ENCODE data around the gene ARL5C. TPM values are rescaled to one million over a fixed set of nuclear protein-coding genes. Genes with fewer than 3 reads are reported as not detected.

The ARL5C gene
- polyA plus RNA-seq, 1 donor (not counting 4 experiments of a cell fraction or from before 2014, with no cell fraction given): not detected

DNA sequence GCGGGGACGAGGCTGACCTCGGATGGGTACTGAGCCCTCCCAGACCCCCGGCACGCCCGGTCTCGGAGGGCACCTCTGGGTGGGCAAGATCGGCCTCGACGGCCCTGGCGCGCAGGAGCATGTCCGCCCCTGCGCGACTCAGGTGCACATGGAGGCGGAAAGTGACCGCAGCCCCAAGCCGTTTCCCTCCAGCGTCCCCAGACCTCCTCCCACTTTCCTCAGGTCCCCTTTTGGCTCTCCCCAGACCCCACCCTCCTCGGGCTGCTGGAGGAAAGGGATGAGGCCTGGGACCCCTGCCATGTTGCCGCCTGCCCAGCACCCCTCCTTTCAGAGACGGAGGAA is 44.1 kb upstream of the ARL5C start:
- Histone ChIP-seq H3K4me2 (ENCODE audit: control insufficient read depth, extremely low read depth, insufficient read depth, low read depth, low read length) (peak overlapping the region; percentile 6), H3K9me3 (ENCODE audit: control insufficient read depth, low read depth, low read length) (no peaks in the 10 kb centered on the region), H3K9me1 (ENCODE audit: control insufficient read depth, extremely low read depth, insufficient read depth, low read length) (no peaks in the 10 kb centered on the region), H3K79me2 (ENCODE audit: control insufficient read depth, insufficient read depth, low read length) (no peaks in the 10 kb centered on the region), H3K27me3 (ENCODE audit: control insufficient read depth, extremely low read depth, insufficient read depth, low read length) (peaks cover 44% of the 10 kb centered on the region), H3K4me1 (ENCODE audit: control insufficient read depth, extremely low read depth, insufficient read depth, low read length) (peaks cover 10% of the 10 kb centered on the region), H3K27ac (ENCODE audit: control insufficient read depth, insufficient read depth, low read length) (no peak overlapping the region), H3K9ac (ENCODE audit: control insufficient read depth, extremely low read depth, insufficient read depth, low read length) (peak overlapping the region; percentile 28), H4K20me1 (ENCODE audit: control insufficient read depth, extremely low read depth, insufficient read depth, low read length) (no peaks in the 10 kb centered on the region), H3K4me3 (ENCODE audit: control insufficient read depth in 2 of 3, extremely low read depth in 1 of 3, insufficient read depth in 2 of 3, low read depth in 1 of 3, low read length in 3 of 3) (no peak overlapping the region), H2AFZ (ENCODE audit: control insufficient read depth, low read length) (peak overlapping the region; percentile 26), H3K36me3 (ENCODE audit: control insufficient read depth in 2 of 2, extremely low read depth in 1 of 2, insufficient read depth in 2 of 2, low read length in 2 of 2) (peaks cover 0 to under 1% of the 10 kb centered on the region in 2 experiments)
- dilution Hi-C loops (cut with MboI; ENCODE audit: extremely low pct_ligation_motif_present, low sequenced_read_pairs): no loop called here
- FAIRE-seq: no peak
- no peak for DNase-seq (ENCODE audit: low read depth, low spot score)
- TF ChIP-seq, protein P1, sequence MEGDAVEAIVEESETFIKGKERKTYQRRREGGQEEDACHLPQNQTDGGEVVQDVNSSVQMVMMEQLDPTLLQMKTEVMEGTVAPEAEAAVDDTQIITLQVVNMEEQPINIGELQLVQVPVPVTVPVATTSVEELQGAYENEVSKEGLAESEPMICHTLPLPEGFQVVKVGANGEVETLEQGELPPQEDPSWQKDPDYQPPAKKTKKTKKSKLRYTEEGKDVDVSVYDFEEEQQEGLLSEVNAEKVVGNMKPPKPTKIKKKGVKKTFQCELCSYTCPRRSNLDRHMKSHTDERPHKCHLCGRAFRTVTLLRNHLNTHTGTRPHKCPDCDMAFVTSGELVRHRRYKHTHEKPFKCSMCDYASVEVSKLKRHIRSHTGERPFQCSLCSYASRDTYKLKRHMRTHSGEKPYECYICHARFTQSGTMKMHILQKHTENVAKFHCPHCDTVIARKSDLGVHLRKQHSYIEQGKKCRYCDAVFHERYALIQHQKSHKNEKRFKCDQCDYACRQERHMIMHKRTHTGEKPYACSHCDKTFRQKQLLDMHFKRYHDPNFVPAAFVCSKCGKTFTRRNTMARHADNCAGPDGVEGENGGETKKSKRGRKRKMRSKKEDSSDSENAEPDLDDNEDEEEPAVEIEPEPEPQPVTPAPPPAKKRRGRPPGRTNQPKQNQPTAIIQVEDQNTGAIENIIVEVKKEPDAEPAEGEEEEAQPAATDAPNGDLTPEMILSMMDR (optimal IDR thresholded peaks at IDR 0.05 in 1 of 3, IDR thresholded peaks at IDR 0.05 in 1 of 3, conservative IDR thresholded peaks at IDR 0.05 in 1 of 3; ENCODE audit: extremely low read depth in 1 of 3, insufficient read depth in 2 of 3, low read length in 3 of 3): no peak
- no peak for TF ChIP-seq EZH2 (IDR thresholded peaks at IDR 0.05; ENCODE audit: low read length)

DNA sequence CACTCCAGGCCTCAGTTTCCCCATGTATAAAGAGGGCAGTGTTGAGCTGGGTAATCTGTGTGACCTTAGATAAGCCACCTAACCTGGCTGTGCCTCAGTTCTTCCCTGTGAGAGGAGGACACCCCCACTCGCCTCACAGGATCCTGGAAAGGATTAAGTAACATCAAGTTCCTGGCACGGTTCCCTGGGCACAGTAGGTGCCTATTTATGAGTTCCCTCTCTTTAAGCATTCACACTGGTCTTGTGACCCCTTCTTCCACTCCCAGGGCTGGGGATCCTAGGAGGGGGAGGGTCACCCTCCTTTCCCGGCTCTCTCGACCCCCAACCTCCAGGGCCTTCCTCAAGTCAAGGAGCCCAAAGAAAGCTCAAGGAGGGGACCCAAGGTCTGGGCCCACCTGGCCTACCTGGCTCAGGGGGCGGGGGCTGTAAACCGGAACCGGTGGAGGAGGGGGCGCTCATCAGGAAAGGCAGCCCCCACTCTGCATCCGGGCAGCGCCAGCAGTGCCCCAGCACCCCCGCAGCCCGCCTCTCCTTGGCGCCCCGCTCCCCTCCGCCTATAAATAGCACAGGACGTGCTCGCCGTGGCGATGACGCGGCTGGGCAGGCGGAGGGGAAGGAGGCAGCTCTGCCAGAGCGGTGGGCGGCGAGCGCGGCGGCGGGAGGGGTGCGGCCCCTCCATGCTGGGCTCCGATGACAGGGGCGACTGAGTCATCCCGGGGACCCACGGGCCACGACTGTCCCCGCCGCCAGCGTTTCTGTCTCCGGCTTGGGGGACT is 43.5 kb upstream of the ARL5C start:
- H3K79me2 ChIP-seq (ENCODE audit: control insufficient read depth, insufficient read depth, low read length): no peaks in the 10 kb centered on the region
- peaks cover 10% of the 10 kb centered on the region for H3K4me1 ChIP-seq (ENCODE audit: control insufficient read depth, extremely low read depth, insufficient read depth, low read length)
- no peaks in the 10 kb centered on the region for H4K20me1 ChIP-seq (ENCODE audit: control insufficient read depth, extremely low read depth, insufficient read depth, low read length)
- H3K4me3 ChIP-seq (ENCODE audit: control insufficient read depth in 2 of 3, extremely low read depth in 1 of 3, insufficient read depth in 2 of 3, low read depth in 1 of 3, low read length in 3 of 3): no peak overlapping the region
- no peak for TF ChIP-seq EZH2 (IDR thresholded peaks at IDR 0.05; ENCODE audit: low read length)
- TF ChIP-seq, protein P1 (optimal IDR thresholded peaks at IDR 0.05 in 1 of 3, IDR thresholded peaks at IDR 0.05 in 1 of 3, conservative IDR thresholded peaks at IDR 0.05 in 1 of 3; ENCODE audit: extremely low read depth in 1 of 3, insufficient read depth in 2 of 3, low read length in 3 of 3): no peak
- H3K27me3 ChIP-seq (ENCODE audit: control insufficient read depth, extremely low read depth, insufficient read depth, low read length): peaks cover 44% of the 10 kb centered on the region
- peaks cover 2 to 6% of the 10 kb centered on the region in 2 experiments for H3K36me3 ChIP-seq (ENCODE audit: control insufficient read depth in 2 of 2, extremely low read depth in 1 of 2, insufficient read depth in 2 of 2, low read length in 2 of 2)
- H2AFZ ChIP-seq (ENCODE audit: control insufficient read depth, low read length): peak overlapping the region; percentile 26
- FAIRE-seq (peak; percentile 62), DNase-seq (ENCODE audit: low read depth, low spot score) (no peak)
- H3K9me3 ChIP-seq (ENCODE audit: control insufficient read depth, low read depth, low read length): no peaks in the 10 kb centered on the region
- no peaks in the 10 kb centered on the region for H3K9me1 ChIP-seq (ENCODE audit: control insufficient read depth, extremely low read depth, insufficient read depth, low read length)
- H3K4me2 ChIP-seq (ENCODE audit: control insufficient read depth, extremely low read depth, insufficient read depth, low read depth, low read length): peak overlapping the region; percentile 6
- dilution Hi-C loops (cut with MboI; ENCODE audit: extremely low pct_ligation_motif_present, low sequenced_read_pairs): no loop called here
- H3K27ac ChIP-seq (ENCODE audit: control insufficient read depth, insufficient read depth, low read length): no peak overlapping the region
- H3K9ac ChIP-seq (ENCODE audit: control insufficient read depth, extremely low read depth, insufficient read depth, low read length): peak overlapping the region; percentile 28
